ENCODE measurements around the gene TRPM2. TPM values are rescaled to one million over a fixed set of nuclear protein-coding genes. Genes with fewer than 3 reads are reported as not detected.

The TRPM2 gene
- total and polyA plus RNA-seq, 2 donors (not counting 3 experiments of a cell fraction or from before 2014, with no cell fraction given) = not detected

DNA sequence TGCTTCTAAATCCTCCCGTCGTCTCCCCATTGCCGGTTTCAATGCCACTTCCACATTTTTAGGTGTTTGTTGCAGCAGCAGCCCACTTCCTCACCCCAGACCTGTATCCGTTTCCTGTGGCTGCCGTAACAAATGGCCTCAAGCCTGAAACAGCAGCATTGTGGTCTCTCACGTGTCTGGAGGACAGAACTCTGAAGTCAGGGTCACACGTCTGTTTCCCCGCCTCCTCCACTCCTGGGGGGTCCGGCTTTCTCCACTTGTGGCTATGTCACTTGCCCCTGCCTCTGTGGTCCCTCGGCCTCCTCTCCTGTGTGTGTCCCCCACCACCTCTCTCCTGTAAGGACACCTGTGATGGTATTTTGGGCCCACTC lies 21.8 kb downstream of the TRPM2 start:
- no peaks in the 10 kb centered on the region for H3K36me3 ChIP-seq (ENCODE audit: control insufficient read depth in 2 of 2, extremely low read depth in 1 of 2, insufficient read depth in 2 of 2, low read length in 2 of 2)
- no TSS peak for BruUV-seq (replicated peaks)
- H3K4me3 ChIP-seq (replicated peaks in 1 of 3; ENCODE audit: insufficient read depth in 1 of 3, low read depth in 1 of 3, low read length in 3 of 3) = no peak overlapping the region
- FAIRE-seq = no peak
- no peak overlapping the region for H3K27ac ChIP-seq (ENCODE audit: insufficient read depth, low read depth, low read length)
- H3K27me3 ChIP-seq (ENCODE audit: control insufficient read depth in 2 of 2, insufficient read depth in 2 of 2, low read length in 2 of 2) = no peaks in the 10 kb centered on the region
- no peaks in the 10 kb centered on the region for H3K4me1 ChIP-seq (ENCODE audit: control insufficient read depth, extremely low read depth, insufficient read depth, low read length)
- no peaks in the 10 kb centered on the region for H3K9me1 ChIP-seq (replicated peaks; ENCODE audit: control insufficient read depth, extremely low read depth, insufficient read depth, low read length)
- dilution Hi-C loops (cut with MboI; ENCODE audit: extremely low pct_ligation_motif_present, low sequenced_read_pairs) (no loop called here), intact Hi-C loops (cut with micrococcal nuclease) (no loop called here)
- H2AFZ ChIP-seq (ENCODE audit: low read depth, low read length) = no peak overlapping the region
- H3K4me2 ChIP-seq (ENCODE audit: insufficient read depth, low read length) = no peak overlapping the region
- H3K79me2 ChIP-seq (ENCODE audit: control insufficient read depth, insufficient read depth, low read length) = no peaks in the 10 kb centered on the region
- no peaks in the 10 kb centered on the region for H4K20me1 ChIP-seq (replicated peaks; ENCODE audit: control insufficient read depth, extremely low read depth, insufficient read depth, low read length)
- CTCF ChIA-PET = no interaction called here
- TF ChIP-seq EZH2 (IDR thresholded peaks at IDR 0.05; ENCODE audit: borderline replicate concordance, low read depth, low read length, severe bottlenecking) = no peak
- TF ChIP-seq MYC (IDR thresholded peaks at IDR 0.05; ENCODE audit: low read depth, low read length) = no peak
- TF ChIP-seq JUN (IDR thresholded peaks at IDR 0.05; ENCODE audit: borderline replicate concordance, insufficient read depth, insufficient read length, low read depth) = no peak
- TF ChIP-seq, protein P1, sequence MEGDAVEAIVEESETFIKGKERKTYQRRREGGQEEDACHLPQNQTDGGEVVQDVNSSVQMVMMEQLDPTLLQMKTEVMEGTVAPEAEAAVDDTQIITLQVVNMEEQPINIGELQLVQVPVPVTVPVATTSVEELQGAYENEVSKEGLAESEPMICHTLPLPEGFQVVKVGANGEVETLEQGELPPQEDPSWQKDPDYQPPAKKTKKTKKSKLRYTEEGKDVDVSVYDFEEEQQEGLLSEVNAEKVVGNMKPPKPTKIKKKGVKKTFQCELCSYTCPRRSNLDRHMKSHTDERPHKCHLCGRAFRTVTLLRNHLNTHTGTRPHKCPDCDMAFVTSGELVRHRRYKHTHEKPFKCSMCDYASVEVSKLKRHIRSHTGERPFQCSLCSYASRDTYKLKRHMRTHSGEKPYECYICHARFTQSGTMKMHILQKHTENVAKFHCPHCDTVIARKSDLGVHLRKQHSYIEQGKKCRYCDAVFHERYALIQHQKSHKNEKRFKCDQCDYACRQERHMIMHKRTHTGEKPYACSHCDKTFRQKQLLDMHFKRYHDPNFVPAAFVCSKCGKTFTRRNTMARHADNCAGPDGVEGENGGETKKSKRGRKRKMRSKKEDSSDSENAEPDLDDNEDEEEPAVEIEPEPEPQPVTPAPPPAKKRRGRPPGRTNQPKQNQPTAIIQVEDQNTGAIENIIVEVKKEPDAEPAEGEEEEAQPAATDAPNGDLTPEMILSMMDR (IDR thresholded peaks at IDR 0.05; ENCODE audit: extremely low read depth in 1 of 2, insufficient read depth in 1 of 2, low read depth in 1 of 2, low read length in 2 of 2) = no peak
- no peak for TF ChIP-seq GATA2 (IDR thresholded peaks at IDR 0.05; ENCODE audit: insufficient read depth, insufficient read length, low read depth, low read length)
- TF ChIP-seq FOS (IDR thresholded peaks at IDR 0.05; ENCODE audit: borderline replicate concordance, insufficient read depth, low read length) = no peak
- TF ChIP-seq POLR2A (IDR thresholded peaks at IDR 0.05; ENCODE audit: low read depth, low read length) = no peak
- no peak for TF ChIP-seq POLR2AphosphoS5 (IDR thresholded peaks at IDR 0.05; ENCODE audit: insufficient read depth, low read depth, low read length)
- TF ChIP-seq, protein P2, sequence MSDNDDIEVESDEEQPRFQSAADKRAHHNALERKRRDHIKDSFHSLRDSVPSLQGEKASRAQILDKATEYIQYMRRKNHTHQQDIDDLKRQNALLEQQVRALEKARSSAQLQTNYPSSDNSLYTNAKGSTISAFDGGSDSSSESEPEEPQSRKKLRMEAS (IDR thresholded peaks at IDR 0.05; ENCODE audit: insufficient read depth, insufficient read length) = no peak
- no peaks in the 10 kb centered on the region for H3K9me3 ChIP-seq (replicated peaks; ENCODE audit: control insufficient read depth, insufficient read depth, low read length)
- no peak for DNase-seq (ENCODE audit: low read depth, low spot score)
- no peak overlapping the region for H3K9ac ChIP-seq (replicated peaks; ENCODE audit: extremely low read depth, insufficient read depth, low read length)
- POLR2A ChIA-PET = no interaction called here

Measured in endothelial cell of umbilical vein (primary cell).